Measurements from ENCODE around the gene KCNMB1.

DNA sequence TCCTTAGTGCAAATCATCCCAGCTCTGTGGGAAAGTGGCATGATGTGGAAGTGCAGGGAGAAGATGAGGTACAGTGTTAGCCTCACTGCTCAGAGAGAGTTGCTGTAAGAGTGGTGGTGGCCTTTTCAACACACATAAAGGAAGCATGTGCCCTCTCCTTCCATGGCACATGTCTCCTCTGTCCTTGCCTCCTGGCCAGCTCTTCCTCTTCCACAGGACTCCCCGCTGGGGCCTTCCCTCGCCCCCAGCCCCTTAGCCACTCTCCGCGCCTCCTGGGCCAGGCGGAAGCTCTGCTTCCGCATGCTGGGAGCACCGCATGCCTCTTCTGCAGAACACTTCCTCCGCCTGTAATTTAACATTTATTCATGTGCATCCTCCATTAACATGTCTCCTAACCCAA is 4.8 kb upstream of the KCNMB1 start:
- no peak for TF ChIP-seq POLR2AphosphoS5 (IDR thresholded peaks at IDR 0.05; ENCODE audit: borderline replicate concordance, low read depth, low read length)
- TF ChIP-seq EZH2 (IDR thresholded peaks at IDR 0.05), result no peak
